HG02610 (cell line): ENCODE results near the gene MRPS26.
"Not testable (repeated sequence)": the region's sequence is repeated elsewhere in the genome, so short reads cannot be mapped to it uniquely, and the experiment has no call there.

Experiments used
- ATAC-seq: cut with Tn5 transposase; IDR thresholded peaks from one replicate; pipeline ENCODE4 v1.9.1; 2021; ENCODE audit warnings: mild to moderate bottlenecking, moderate library complexity; ENCODE audit not compliant: unreplicated experiment

The MRPS26 gene

DNA sequence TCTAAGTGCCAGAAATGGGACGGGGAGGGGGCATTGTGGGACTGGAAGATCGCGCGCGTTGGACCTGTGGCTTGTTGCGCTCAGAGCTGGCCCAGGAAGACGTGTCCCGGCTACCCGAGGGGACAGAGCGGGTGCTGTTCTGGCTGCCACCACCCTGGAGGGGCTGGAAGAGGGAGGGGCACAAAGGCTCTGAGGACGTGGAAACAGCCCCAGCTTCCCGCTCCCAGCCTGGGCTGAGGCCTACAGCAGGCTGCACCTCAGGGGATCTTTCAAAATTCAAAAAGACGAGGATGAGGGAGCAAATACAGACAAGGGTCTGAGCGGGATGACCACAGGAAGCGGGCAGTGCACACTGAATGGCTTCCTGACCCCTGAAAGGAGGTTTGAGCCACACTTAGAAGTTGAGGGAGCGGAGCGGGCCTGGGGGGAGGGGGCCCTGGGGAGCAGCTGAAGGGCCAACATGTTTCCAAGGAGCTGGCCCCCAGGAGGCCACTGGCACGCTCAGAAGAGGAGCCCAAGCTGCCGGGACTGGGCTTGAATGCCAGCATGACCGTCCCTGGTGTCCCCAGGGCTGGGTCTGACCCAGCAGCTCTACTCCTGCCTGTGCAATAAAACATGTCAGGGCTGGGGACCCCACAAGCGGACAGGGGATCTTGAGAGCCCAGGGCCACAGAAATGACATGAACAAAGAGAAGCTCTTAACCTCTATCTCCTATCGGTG lies 26.8 kb downstream of the MRPS26 start:
- no peak for ATAC-seq

DNA sequence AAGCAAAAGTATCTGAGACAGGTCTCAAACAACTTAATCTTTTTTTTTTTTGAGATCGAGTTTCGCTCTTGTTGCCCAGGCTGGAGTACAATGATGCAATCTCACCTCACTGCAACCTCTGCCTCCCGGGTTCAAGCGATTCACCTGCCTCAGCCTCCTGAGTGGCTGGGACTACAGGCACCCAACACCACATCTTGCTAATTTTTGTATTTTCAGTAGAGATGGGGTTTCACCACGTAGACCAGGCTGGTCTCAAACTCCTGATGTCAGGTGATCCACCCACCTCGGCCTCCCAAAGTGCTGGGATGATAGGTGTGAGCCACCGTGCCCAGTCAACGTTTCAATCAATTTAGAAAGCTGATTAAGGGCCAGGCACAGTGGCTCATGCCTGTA lies 27.4 kb downstream of the MRPS26 start:
- not testable (repeated sequence) for ATAC-seq

DNA sequence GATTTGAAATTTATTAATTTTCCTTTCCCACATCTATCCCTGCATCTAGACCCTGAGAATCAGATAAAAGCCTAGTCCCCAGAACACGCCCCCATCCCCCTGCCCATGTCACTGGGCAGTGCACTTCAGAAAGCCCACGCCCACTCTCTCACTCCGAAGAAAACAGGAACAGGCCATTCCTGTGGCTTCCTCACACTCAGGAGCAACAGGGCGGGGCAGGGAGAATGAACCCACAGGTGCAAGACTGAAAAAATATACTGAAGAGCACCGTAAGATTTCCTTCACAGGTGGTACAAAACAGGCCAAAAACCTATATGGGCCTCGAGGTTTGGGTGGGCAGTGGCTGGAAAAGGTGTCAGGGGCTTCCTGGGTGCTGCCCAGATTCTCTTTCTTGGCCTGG lies 29.0 kb downstream of the MRPS26 start:
- ATAC-seq = no peak

DNA sequence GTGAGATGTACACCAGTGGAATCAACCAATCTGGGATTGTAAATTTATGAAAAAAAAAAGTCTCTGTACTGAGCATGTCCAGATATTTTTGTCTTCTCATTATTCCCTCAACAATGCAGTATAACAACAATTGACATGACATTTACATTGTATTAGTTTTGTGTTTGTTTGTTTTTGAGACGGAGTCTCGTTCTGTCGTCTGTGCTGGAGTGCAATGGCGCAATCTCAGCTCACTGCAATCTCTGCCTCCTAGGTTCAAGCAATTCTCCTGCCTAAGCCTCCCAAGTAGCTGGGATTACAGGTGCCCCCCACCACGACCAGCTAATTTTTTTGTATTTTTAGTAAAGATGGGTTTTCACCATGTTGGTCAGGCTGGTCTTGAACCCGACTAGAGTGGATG lies 29.5 kb downstream of the MRPS26 start:
- not testable (repeated sequence) for ATAC-seq

DNA sequence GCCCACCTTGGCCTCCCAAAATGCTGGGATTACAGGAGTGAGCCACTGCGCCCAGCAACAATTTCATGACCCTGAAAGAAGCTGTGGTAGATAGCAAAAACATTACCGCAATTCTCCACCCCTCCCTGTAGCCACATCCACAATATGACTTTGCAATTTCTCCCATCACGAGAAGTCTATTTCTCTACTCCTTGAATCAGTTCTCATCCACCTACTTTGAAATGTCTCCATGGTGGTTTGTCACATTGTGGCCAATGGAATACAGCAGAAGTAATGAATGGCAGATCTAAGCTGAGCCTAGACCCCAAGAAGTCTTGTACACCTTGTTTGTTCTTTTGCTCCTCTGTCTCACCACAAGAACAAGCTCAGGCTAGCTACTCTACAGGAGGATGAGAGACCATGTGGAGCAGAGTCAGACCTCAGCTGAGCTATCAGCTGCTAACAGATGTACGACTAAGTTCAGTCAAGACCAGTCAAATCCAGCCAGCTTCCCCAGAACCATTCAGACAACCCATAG lies 31.8 kb downstream of the MRPS26 start:
- ATAC-seq = no peak

DNA sequence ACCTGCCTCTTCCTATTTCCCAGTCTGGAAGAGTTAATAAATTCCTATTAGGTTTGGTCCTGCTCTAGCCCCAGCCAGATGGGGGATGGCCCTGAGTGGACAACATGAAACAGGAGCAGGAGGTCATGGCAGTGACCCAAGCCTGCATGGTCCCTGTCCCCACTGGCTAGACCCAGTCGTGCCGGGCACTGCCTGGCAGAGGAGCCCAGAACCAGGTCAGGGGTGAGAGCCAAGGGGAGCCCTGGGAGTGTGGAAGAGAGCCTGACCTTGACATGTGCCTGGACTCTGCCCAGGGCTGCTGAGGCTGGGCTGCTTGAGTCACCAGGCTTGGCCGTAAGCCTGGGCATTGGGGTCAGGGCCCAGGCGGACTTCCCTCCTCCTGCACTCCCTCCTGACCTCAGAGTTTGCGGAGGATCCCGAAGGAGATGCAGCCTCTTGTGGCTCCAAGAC lies 35.1 kb downstream of the MRPS26 start:
- ATAC-seq = no peak

DNA sequence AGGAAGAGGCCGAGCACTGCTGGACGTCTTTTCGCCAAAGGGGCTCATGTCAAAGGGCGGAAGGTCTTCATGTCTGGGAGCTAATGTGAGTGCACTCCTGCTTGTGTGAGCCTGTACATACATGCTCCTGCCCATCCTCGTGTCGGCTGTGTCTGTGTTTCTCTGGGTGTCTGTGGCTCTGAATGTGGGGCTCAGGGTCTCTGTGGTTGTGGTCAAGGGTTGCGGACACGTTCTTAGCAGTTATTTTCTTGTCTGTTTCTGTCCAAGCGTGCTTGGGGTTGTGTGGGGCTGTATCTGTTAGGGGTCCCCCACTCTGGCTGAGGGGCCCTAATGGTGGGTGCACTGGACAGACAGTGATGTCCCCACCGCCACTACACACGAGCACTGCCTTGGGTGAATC lies 35.8 kb downstream of the MRPS26 start:
- ATAC-seq = no peak

DNA sequence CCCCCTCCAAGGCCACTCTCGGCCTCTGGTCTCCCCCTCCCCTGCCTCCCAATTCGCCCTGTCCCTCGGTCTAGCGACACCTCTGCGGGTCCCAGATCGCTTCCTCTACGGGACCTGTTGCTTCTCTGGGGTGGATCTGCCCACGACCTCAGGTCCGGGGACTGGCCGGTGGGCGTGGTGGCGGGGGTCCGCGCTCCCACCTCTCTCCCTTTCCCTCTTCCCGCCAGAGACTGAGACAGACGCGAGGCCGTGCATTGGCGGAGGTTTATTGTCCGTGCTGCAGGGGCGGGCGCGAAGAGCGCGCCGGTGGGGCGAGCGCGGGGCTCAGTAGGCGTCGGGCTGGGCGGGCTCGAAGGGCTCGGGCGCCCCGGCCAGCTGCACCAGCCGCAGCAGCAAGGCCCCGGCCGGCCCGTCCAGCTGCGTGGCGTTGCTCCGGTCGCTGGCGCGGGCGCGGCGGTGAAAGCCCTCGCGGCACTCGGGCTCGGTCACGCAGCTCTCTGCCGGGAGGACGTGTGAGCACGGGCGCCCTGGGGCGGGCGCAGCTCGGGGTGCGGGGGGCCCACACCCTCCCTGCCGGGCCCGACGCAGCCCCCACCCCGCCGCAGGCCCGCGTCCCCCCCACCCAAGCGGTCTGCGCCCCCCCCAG lies 36.6 kb downstream of the MRPS26 start:
- no peak for ATAC-seq

DNA sequence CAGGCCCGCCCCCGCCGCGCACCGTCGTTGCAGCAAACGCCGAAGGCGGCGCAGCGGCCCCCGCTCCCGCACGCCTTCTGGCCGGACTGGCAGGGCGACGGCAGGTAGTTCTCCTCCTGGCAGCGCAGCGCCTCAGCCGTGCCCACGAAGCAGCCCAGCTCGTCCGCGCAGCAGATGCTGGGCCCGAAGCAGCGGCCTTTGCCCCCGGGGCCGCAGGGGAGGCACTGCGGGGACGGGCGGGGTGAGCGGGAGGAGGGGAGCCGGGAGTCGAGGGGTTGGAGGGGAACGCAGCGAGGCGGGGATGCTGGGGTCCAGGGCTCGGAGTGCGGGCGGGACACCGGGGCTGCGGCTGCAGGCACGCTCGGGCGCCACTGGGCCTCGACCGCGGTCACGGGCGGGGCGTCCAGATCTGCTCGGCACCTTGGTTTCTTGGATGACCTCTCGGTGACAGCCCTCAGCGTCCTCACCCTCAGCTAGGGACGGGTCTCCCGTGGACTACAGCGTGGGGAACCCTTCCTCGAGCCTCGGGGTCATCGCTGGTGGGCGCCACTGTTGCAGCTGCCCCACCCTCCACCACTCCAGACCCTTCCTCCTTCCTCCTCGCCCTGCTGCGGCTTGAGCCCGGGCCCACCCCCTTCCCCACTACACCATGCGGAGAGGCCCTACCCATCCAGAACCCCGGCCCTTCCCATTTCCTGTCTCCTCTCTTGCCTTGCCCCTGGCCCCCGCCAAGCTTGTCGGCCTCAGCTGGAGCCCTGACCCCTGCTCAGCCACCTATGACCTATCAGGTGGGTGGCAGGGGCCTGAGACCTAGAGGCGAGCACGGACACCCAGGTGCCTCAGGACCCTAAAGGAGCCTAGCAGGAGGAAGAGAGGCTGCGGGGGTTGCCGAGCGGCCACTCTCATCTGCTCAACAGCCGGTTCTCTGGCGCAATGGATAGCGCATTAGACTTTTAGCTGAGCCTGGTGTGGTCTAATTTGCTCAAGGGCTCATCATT lies 37.4 kb downstream of the MRPS26 start:
- no peak for ATAC-seq

DNA sequence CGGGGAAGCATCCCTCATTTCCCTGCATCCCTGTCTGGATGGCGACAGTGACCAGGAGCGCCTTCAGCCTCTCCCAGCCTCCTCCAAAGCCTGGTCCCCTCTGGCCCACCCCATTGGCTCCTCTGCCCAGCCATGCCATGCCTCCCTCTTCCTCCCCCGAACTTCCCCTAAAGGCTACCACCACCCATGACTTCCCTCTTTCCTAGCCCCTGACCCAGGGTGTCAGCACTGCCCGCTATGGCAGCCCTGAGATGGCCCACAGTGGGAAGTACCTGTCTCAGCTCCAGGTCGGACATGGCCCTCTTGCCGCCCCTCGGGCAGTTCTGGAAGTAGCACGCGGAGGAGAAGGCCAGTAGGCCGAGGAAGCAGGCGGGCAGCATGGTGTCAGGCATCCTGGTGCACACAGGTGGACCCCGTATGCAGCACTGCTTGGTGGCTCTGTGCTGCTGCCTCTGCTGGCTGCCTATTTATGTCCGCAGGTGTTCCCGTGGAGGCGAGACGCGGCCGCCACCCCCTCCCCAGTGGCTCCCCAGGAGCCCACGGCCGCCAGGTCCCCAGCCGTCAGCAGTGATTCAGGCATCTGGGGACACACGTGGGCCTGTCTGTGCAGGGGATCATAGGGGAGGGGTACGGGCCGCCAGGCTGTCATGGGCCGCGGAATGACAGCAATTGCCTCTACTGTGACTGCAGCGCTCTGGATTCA lies 38.6 kb downstream of the MRPS26 start, which contains the start of gene AVP:
TSS of gene AVP (minus strand) at position 442 of the 703 bp plus-strand sequence. CDS start at position 392, 50 bp downstream.
- ATAC-seq = no peak

DNA sequence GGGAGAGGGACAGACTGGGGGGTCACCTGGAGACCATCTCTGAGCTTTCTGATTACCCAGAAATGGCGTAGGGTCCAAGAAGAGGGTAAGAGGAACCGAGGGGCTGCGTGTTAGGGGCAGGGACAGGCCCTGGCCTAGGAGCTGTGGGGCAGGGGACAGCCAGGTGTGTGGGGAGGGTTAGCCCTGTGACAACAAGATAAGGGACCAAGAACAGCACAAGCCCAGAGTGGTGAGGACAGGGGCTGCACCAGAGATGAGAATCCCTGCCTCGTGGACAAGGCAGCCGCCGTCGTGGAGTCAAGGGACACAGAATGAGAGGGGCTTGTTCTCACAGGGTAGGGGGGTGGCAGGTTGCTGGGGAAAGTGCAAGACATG lies 39.1 kb downstream of the MRPS26 start:
- ATAC-seq = no peak

DNA sequence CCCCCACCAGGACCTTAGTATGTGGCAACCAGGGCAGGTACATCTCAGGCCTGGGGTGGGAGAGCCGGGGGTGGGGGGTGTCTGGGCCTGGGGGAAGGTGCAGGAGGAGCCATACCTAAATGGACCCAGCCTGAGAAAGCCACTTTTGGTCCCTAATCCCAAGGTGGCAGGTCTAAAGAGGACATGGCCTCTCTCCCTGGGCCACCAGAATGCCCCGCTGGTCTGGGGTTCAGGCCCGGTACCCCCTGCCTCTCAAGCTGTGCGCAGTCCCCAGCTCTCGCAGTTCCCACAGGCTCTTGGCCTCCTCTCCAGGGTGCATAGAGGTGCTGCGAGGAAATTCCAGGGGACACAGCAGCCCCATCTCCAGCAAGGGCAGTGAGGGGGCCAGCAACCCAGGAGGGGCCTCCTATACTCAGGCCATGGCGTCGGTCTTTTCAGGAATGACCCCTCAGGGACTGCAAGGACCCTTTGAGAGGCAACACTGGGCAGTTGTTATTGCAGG lies 39.8 kb downstream of the MRPS26 start:
- ATAC-seq = no peak

DNA sequence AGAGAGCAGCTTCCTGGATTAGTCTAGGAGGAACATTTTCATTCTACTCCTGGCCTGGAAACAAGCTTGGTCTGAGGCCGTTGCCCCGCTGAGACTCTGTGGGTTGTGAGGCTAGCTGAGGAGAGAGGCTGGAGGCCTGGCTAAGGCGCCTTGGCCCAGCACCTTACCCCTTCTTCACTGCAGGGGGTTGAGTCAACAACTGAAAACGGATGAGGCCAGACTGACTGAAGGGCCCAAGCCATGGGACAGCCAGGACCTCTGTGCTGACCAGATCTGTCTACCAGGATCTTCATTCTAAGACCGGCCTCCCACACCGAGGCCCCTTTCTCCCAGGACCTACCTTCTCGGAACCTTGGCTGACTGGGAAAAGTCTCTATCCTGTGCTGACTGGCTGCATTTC lies 42.2 kb downstream of the MRPS26 start:
- ATAC-seq = no peak

DNA sequence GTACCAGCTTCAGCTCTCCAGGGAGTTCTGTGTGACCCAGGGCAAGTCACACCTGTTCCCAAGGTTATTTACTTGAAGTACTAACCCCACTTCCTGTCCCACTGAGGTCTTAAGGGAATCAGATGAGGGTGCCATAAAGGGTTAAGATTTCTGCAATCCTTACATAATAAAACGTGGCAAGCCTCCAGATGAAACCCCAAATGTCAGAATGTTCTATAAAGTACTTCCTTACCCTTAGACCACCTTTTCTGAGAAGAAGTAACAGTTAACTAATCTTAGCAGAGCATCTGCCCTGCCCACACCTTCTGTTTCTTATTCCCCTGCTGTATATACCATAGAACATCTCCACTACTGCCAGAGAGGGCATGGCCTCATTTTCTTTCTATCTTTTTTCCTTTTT lies 44.7 kb downstream of the MRPS26 start:
- no peak for ATAC-seq

DNA sequence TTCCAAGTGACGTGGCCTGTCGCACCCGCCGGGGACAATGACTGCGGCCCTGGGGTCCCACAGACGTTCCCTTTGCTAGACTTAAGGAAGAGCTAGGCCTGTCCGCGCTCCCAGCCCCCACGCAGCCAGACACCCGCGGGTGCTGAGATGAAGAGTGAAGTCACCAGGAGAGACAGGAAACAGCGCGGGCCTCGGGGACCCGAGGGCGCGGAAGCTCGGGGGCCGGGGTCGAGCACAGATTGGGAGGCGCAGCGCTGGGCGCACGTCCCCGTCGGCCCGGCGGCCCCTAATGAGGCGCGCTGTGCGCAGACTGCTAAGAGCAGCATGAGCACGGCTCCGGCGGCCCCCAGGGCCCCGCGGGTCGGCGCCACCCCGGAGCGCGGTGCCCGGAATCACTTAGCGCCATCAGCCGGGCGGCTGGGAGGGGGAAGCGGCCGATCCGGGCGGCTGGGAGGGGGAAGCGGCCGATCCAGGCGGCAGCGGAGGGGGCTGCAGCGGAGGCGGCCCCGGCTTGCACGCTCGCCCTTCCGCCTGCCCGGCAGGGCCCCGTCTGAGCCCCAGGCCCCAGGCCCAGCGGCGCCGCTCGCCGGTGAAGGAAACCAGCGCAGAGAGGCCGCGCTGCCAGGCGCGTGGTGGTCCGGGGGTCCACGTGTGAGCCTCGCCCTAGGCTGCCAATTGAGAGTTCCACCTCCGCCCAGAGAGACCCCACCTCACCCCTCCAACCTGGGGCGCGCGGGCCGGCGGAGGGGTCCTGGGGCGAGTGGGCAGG lies 46.9 kb downstream of the MRPS26 start:
- no peak for ATAC-seq

DNA sequence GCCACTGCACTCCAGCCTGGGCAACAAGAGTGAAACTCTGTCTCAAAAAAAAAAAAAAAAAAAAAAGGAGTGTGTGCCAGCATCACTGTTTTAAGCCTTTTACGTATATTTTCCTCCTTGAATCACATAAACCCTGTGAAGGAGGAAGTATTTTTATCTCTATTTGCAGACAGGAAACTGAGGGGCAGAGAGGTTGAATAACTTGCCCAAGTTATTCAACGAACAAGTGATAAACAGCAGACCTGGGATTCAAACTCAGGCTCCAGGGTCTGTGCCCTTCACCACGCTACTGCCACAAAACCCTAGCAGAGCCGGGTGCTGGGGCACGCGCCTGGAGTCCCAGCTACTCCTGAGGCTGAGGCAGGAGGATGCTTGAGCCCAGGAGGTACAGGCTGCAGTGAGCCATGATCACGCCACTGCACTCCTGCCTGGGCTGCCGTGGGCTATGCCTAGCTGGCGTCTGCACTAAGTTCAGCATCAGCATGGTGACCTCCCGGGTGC lies 48.1 kb downstream of the MRPS26 start:
- ATAC-seq = no peak

DNA sequence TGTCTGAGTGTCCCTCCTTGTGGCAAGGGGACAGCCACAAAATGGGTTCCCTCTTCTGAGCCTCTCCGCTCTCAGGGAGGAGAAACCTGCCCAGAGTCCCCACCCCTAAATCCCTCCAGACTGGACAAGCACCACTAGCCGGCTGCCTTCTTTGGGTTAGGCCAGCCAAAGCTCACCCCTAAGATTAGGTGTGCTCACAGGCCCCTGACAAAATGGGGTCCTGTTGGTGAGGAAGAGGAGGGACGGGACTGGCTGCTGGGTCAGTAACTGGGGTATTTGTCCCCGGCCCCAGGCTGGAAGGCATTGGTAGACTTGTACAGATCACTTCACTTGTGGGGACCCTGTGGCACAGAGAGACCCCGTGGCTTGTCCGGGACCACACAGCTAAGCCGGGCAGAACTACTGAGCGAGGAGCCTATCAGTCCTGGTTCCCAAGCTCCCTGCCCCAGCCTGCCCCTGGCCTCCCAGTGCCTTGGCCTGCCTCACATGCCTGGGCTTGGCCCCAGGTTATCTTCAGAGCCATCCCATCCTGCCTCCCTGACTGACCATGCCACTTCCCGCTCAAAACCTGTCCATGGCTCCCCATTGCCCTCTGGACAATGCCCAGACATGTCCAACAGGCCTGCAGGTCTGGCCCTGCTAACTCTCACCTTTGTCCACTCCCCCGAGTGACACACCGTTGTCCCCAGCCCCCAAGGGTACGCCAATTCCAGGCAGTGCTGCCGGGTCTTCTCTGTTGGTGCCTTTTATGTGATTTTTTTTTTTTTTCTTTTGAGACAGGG lies 49.2 kb downstream of the MRPS26 start:
- ATAC-seq = no peak
